Parathyroid adenoma (tissue), 2 donors: ENCODE data around the gene VWA3A.
"Not testable (repeated sequence)": the region's sequence is repeated elsewhere in the genome, so short reads cannot be mapped to it uniquely, and the experiment has no call there.

ENCODE experiments used
- H2AFZ ChIP-seq: fragments of 300-600 bp; sonication (generic); one replicate; pipeline ENCODE4 v1.7.0; 2017; ENCODE audit warnings: antibody characterized with exemption, mild to moderate bottlenecking
- H3K27ac ChIP-seq: fragments of 300-600 bp; sonication (generic); one replicate; pipeline ENCODE4 v1.7.0; 2017
- H3K27me3 ChIP-seq: fragments of 300-600 bp; sonication (generic); one replicate; pipeline ENCODE4 v1.7.0; 2017; ENCODE audit warnings: low read length; ENCODE audit not compliant: control insufficient read depth, insufficient read depth
- H3K36me3 ChIP-seq: fragments of 300-600 bp; sonication (generic); one replicate; pipeline ENCODE4 v1.7.0; 2017; ENCODE audit warnings: low read length; ENCODE audit not compliant: control insufficient read depth, insufficient read depth
- H3K4me1 ChIP-seq: fragments of 300-600 bp; sonication (generic); one replicate; pipeline ENCODE4 v1.7.0; 2017; ENCODE audit warnings: control low read depth
- H3K4me2 ChIP-seq: fragments of 300-600 bp; sonication (generic); one replicate; pipeline ENCODE4 v1.7.0; 2017; ENCODE audit warnings: low read length
- H3K4me3 ChIP-seq: fragments of 300-600 bp; sonication (generic); one replicate; pipeline ENCODE4 v1.7.0; 2017; ENCODE audit warnings: low read depth, low read length
- H3K79me2 ChIP-seq: fragments of 300-600 bp; sonication (generic); one replicate; pipeline ENCODE4 v1.7.0; 2017; ENCODE audit warnings: control low read depth
- H3K9ac ChIP-seq: fragments of 300-600 bp; sonication (generic); one replicate; pipeline ENCODE4 v1.7.0; 2017; ENCODE audit warnings: mild to moderate bottlenecking
- H3K9me3 ChIP-seq: fragments of 300-600 bp; sonication (generic); one replicate; pipeline ENCODE4 v1.7.0; 2017; ENCODE audit warnings: low read length; ENCODE audit not compliant: control insufficient read depth
- CTCF ChIP-seq: fragments of 300-600 bp; sonication (generic); IDR thresholded peaks from one replicate; pipeline ENCODE4 v1.7.0; 2017; ENCODE audit warnings: antibody characterized with exemption, mild to moderate bottlenecking
- donor health status: primary hyperparathyroidism.

Gene VWA3A

GRCh38 chr16:22098405-22099255, 6.3 kb downstream of the VWA3A start:
- Histone ChIP-seq H3K79me2 (no peaks in the 10 kb centered on the region), H3K9me3 (no peaks in the 10 kb centered on the region), H3K4me3 (no peak overlapping the region), H3K4me1 (no peaks in the 10 kb centered on the region), H3K4me2 (no peak overlapping the region), H3K36me3 (no peaks in the 10 kb centered on the region), H3K27me3 (no peaks in the 10 kb centered on the region), H3K9ac (no peak overlapping the region), H2AFZ (peak overlapping the region; percentile 47), H3K27ac (no peak overlapping the region)
- TF ChIP-seq CTCF, result peak; percentile 51

GRCh38 chr16:22099256-22099975, 7.1 kb downstream of the VWA3A start:
- Histone ChIP-seq H2AFZ (peak overlapping the region; percentile 47), H3K4me2 (no peak overlapping the region), H3K36me3 (no peaks in the 10 kb centered on the region), H3K9ac (no peak overlapping the region), H3K27me3 (no peaks in the 10 kb centered on the region), H3K4me1 (no peaks in the 10 kb centered on the region), H3K4me3 (no peak overlapping the region), H3K27ac (no peak overlapping the region), H3K9me3 (no peaks in the 10 kb centered on the region), H3K79me2 (no peaks in the 10 kb centered on the region)
- TF ChIP-seq CTCF, result no peak

GRCh38 chr16:22103441-22103840, 11.1 kb downstream of the VWA3A start:
- no peaks in the 10 kb centered on the region for H3K79me2 ChIP-seq
- H3K4me1 ChIP-seq, result no peaks in the 10 kb centered on the region
- no peak for TF ChIP-seq CTCF
- H3K27ac ChIP-seq, result no peak overlapping the region
- no peaks in the 10 kb centered on the region for H3K36me3 ChIP-seq
- H3K4me2 ChIP-seq, result no peak overlapping the region
- H3K4me3 ChIP-seq, result no peak overlapping the region
- no peaks in the 10 kb centered on the region for H3K9me3 ChIP-seq
- no peak overlapping the region for H2AFZ ChIP-seq
- H3K9ac ChIP-seq, result no peak overlapping the region
- no peaks in the 10 kb centered on the region for H3K27me3 ChIP-seq

GRCh38 chr16:22109258-22109898, 17.0 kb downstream of the VWA3A start:
- H2AFZ ChIP-seq, result no peak overlapping the region
- H3K79me2 ChIP-seq, result no peaks in the 10 kb centered on the region
- H3K4me2 ChIP-seq, result no peak overlapping the region
- no peaks in the 10 kb centered on the region for H3K4me1 ChIP-seq
- TF ChIP-seq CTCF, result no peak
- H3K27ac ChIP-seq, result no peak overlapping the region
- no peaks in the 10 kb centered on the region for H3K9me3 ChIP-seq
- H3K27me3 ChIP-seq, result no peaks in the 10 kb centered on the region
- H3K4me3 ChIP-seq, result no peak overlapping the region
- no peaks in the 10 kb centered on the region for H3K36me3 ChIP-seq
- no peak overlapping the region for H3K9ac ChIP-seq

- H3K4me1 ChIP-seq, H3K36me3 ChIP-seq, H3K4me3 ChIP-seq, H3K27me3 ChIP-seq, H3K4me2 ChIP-seq, H3K9me3 ChIP-seq, H3K79me2 ChIP-seq, H3K9ac ChIP-seq, H2AFZ ChIP-seq, H3K27ac ChIP-seq: not testable (repeated sequence)
Measured at GRCh38 chr16:22111629-22112028, 19.3 kb downstream of the VWA3A start.
